ENCODE data around the gene PROC.
A peak's percentile ranks its signal among the peaks of the same experiment; 100 is the strongest.
"Not testable (repeated sequence)": the region's sequence is repeated elsewhere in the genome, so short reads cannot be mapped to it uniquely, and the experiment has no call there.

Gene PROC

DNA sequence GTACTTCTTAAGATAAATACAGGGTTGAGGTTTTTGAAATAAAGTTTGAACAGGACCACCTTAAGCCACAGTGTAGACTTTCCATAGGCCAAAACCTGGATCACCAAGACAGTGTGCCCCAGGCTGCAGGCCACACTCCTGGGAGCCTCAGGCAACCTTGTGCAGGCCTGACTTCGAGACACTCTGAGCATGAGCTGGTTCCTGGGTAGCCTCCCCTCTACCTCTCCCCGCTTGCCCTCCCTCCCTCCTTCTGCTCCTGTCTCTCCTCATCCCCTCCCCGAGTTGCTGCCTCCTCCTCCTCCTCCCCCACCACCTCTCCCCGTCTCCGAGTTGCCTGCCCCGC, 10.6 kb upstream of the PROC start:
- TF ChIP-seq, protein P1, sequence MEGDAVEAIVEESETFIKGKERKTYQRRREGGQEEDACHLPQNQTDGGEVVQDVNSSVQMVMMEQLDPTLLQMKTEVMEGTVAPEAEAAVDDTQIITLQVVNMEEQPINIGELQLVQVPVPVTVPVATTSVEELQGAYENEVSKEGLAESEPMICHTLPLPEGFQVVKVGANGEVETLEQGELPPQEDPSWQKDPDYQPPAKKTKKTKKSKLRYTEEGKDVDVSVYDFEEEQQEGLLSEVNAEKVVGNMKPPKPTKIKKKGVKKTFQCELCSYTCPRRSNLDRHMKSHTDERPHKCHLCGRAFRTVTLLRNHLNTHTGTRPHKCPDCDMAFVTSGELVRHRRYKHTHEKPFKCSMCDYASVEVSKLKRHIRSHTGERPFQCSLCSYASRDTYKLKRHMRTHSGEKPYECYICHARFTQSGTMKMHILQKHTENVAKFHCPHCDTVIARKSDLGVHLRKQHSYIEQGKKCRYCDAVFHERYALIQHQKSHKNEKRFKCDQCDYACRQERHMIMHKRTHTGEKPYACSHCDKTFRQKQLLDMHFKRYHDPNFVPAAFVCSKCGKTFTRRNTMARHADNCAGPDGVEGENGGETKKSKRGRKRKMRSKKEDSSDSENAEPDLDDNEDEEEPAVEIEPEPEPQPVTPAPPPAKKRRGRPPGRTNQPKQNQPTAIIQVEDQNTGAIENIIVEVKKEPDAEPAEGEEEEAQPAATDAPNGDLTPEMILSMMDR (IDR thresholded peaks at IDR 0.05; ENCODE audit: insufficient read depth, low read depth, low read length, missing control alignments): no peak
- peak overlapping the region; percentile 21; the same call in 1 of the 2 replicates for H3K4me3 ChIP-seq (ENCODE audit: low read depth, low read length)
- no peak for DNase-seq (ENCODE audit: low read depth)

DNA sequence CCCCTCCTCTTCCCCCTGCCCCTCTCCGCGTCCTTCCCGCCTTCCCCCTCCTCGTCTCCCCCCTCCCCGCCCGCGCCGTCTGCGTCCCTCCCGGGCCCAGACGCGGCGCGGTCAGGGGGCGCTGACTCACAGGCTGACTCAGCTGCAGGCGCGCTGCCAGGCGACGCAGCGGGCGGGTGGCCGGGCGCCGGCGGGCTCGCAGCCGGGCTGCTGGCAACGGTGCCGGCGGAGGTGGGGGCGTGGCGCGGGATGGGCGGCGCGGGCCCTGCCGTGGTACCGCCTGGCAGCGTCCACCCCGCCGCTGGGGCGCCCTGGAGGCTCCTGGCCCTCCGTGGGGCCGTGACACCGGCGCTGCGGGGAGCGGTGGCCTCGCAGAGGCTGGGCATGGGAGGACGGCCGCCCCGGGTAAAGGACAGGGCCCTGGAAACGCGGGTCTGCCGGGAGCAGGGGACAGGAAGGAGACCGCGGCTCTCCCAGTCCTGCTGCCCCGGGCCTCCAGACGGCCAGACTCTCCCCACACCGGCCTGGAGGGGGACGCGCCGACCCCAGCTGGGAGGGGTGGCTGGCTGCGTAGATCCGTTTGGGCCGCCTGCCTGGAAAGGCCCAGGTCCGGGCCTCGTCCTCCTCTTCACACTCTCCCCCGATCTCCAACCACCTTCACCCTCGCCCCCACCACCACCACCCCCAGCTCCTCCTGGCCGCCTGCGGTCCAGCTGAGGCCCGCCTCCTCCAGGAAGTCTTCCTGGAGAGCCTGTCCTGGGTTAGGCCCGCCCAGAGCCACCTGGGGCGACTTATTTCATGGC, 10.0 kb upstream of the PROC start:
- TF ChIP-seq, protein P1 (IDR thresholded peaks at IDR 0.05; ENCODE audit: insufficient read depth, low read depth, low read length, missing control alignments): no peak
- peak; percentile 62 for DNase-seq (ENCODE audit: low read depth)
- peak overlapping the region; percentile 28 for H3K4me3 ChIP-seq (ENCODE audit: low read depth, low read length)

- no peak for DNase-seq (ENCODE audit: low read depth)
- H3K4me3 ChIP-seq (ENCODE audit: low read depth, low read length): no peak overlapping the region
- TF ChIP-seq, protein P1 (IDR thresholded peaks at IDR 0.05; ENCODE audit: insufficient read depth, low read depth, low read length, missing control alignments): no peak
Observed at GRCh38 chr2:127408807-127409099, 9.5 kb upstream of the PROC start.

- DNase-seq (ENCODE audit: low read depth); H3K4me3 ChIP-seq (ENCODE audit: low read depth, low read length): not testable (repeated sequence)
Observed at GRCh38 chr2:127409716-127410115, 8.5 kb upstream of the PROC start.

DNA sequence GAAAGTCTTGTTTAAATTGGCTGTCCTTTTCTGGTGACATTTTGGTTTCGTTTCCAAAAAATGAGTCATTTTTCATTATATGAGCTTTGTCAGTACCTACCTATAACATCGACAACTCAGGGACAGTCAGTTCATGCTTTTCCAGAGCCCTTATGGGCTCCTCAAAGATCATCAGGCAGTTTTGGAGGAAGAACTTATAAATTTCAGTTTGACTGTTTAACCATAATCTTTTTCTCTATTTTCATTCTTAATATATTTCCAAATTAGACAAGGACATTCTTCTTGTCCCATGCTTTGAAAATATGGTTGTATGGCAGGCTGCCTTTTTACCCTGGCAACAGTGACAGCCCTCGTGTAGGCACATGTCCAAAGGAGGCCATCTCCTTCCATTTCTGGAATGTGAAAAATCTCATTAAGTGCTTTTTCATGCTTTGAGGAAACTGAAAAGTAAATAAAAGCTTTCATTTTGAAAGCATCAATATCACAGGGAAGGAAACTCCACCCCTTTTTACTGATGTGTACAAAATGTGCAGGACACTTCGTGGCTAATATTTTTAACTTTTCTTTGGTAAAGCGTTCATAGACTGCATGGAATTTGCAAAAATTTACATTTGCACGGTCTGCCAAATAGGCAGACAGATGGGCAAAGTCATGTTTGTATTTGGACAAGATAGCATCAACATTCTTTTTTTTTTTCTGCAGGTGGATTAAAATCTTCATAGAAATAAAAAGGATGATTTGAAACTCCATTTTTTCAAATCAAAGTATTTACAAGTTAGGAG, 7.2 kb upstream of the PROC start:
- TF ChIP-seq, protein P1 (IDR thresholded peaks at IDR 0.05; ENCODE audit: insufficient read depth, low read depth, low read length, missing control alignments): no peak
- DNase-seq (ENCODE audit: low read depth): peak; percentile 53
- H3K4me3 ChIP-seq (ENCODE audit: low read depth, low read length): peak overlapping the region; percentile 24; the same call in 1 of the 2 replicates

GRCh38 chr2:127411653-127412369, 6.4 kb upstream of the PROC start:
- TF ChIP-seq, protein P1 (IDR thresholded peaks at IDR 0.05; ENCODE audit: insufficient read depth, low read depth, low read length, missing control alignments): no peak
- no peak for DNase-seq (ENCODE audit: low read depth)
- H3K4me3 ChIP-seq (ENCODE audit: low read depth, low read length): no peak overlapping the region

GRCh38 chr2:127413200-127413599, 5.0 kb upstream of the PROC start:
- no peak overlapping the region for H3K4me3 ChIP-seq (ENCODE audit: low read depth, low read length)
- TF ChIP-seq, protein P1 (IDR thresholded peaks at IDR 0.05; ENCODE audit: insufficient read depth, low read depth, low read length, missing control alignments): no peak
- DNase-seq (ENCODE audit: low read depth): no peak
